AG08395 (cell line): ENCODE data around the gene JUND.

Experiments
- DNase-seq: peaks from one replicate; pipeline ENCODE4 v3.0.0; 2012; ENCODE audit warnings: mixed read lengths, low spot score

Gene JUND

GRCh38 chr19:18290302-18291018, 9.0 kb upstream of the JUND start:
- no peak for DNase-seq

GRCh38 chr19:18289471-18290301, 8.3 kb upstream of the JUND start:
- DNase-seq: no peak

- DNase-seq: no peak
Measured at GRCh38 chr19:18287836-18288772, 6.7 kb upstream of the JUND start.

GRCh38 chr19:18286973-18287635, 5.7 kb upstream of the JUND start:
- DNase-seq: no peak

- DNase-seq: no peak
Measured at GRCh38 chr19:18284712-18285360, 3.4 kb upstream of the JUND start.

- DNase-seq: no peak
Measured at GRCh38 chr19:18283338-18283737, 1.9 kb upstream of the JUND start.

GRCh38 chr19:18282788-18283141, 1.3 kb upstream of the JUND start:
- no peak for DNase-seq

GRCh38 chr19:18282021-18282787, 782 bp upstream of the JUND start:
- DNase-seq: peak; percentile 36

- DNase-seq: peak; percentile 80
Measured at GRCh38 chr19:18280247-18281081, 958 bp downstream of the JUND start.

- peak; percentile 89 for DNase-seq
Measured at GRCh38 chr19:18279516-18280246, 1.7 kb downstream of the JUND start.

- DNase-seq: no peak
Measured at GRCh38 chr19:18279266-18279515, 2.2 kb downstream of the JUND start.

GRCh38 chr19:18278521-18279265, 2.7 kb downstream of the JUND start:
- DNase-seq: no peak

- peak; percentile 92 for DNase-seq
Measured at GRCh38 chr19:18274781-18275356, 6.6 kb downstream of the JUND start.

GRCh38 chr19:18274219-18274780, 7.1 kb downstream of the JUND start, which contains the start of gene IQCN:
Gene IQCN (minus strand): TSS chr19:18274452. CDS start chr19:18269478, 4,974 bp downstream.
- no peak for DNase-seq

- DNase-seq: no peak
Measured at GRCh38 chr19:18273561-18274218, 7.7 kb downstream of the JUND start.

GRCh38 chr19:18271433-18271841, 10.0 kb downstream of the JUND start:
- DNase-seq: no peak

- DNase-seq: no peak
Measured at GRCh38 chr19:18270326-18270725, 11.1 kb downstream of the JUND start.
